GM19468 (cell line): ENCODE results near the gene BTBD16.

Experiments
- ATAC-seq: cut with Tn5 transposase; IDR thresholded peaks from one replicate; pipeline ENCODE4 v1.9.1; 2021; ENCODE audit warnings: mild to moderate bottlenecking, moderate library complexity, moderate number of reproducible peaks; ENCODE audit not compliant: unreplicated experiment; ENCODE audit errors: extremely low read depth

BTBD16 gene

GRCh38 chr10:122246830-122247520 lies 24.1 kb upstream of the BTBD16 start:
- ATAC-seq, result no peak

GRCh38 chr10:122248356-122249302 lies 22.5 kb upstream of the BTBD16 start:
- no peak for ATAC-seq

DNA sequence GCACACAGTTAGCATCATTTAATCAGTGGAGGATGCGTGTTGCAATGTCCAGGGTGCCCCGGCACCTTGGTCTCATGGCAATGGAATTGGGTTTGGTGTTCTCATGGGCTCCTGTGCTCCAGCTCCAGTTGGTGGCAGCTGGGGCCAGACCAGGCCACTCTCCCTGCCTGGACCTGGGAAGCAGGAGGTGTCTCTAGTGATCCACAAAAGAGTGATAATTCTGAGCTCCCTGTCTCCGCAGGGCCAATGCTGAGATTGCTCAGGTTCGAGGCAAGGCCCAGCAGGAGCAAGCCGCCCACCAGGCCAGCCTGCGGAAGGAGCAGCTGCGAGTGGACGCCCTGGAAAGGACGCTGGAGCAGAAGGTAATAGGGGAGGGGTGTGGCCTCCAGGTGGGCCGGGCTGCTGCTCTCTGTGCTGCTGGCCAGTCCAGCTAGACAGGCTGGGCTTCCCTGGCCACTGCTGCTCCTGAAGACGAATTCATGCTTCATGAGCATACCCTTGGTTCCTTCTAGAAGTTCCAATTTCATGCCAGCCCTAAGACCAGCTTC lies 21.7 kb upstream of the BTBD16 start:
- no peak for ATAC-seq

GRCh38 chr10:122249991-122250750 lies 20.9 kb upstream of the BTBD16 start:
- ATAC-seq, result no peak

DNA sequence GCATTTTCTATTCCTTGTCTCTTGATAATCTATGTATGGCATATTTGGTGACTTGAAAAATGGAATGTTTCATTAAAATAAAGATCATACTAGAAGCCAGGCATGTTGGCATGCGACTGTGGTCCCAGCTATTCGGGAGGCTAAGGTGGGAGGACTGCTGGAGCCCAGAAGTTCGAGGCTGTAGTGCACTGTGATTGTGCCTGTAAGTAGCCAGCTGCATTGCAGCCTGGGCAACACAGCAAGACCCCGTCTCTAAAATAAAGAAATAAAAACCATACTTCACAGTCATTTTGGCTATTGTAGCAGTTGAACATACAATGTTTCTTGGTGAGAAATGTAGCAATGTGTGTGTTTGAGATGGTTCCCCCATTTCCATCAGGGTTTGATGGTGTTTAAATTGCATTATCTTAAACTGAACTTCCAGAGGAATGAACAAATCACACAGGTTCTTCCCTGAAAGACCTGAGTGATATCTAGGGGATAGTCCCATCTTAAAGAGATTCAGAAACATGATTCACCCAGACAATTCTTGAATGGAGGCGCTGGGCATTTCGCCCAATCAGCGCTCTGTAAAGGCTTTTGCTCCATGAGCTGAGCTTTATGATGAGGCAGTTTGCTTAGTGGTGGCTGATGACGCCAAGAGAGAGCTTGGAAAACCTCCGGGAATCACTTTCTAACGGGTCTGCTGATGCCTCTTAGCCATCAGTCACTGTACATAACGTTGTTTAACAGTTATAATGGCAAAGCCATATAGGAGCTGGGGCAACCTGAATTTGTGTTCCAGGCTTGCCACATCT lies 19.4 kb upstream of the BTBD16 start:
- ATAC-seq, result no peak

DNA sequence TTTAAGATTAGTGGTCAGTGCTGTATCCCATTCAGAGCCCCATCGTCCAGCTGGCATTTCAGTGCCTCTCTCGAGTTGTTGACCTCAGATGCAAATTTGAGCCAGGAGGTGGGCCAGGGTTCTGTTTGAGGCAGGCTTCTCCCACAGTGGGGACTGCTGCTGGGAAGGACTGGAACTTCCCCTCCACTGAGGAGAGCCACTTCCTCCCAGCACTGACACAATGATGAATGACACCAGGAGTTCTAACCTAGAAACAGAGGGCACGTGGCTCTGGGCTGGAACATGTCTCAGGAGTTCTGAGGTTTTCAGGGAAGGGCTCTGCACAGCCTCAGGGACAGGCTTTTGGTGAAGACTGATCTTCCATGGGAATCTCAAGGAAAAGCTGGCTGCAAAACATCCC lies 18.3 kb upstream of the BTBD16 start:
- no peak for ATAC-seq

DNA sequence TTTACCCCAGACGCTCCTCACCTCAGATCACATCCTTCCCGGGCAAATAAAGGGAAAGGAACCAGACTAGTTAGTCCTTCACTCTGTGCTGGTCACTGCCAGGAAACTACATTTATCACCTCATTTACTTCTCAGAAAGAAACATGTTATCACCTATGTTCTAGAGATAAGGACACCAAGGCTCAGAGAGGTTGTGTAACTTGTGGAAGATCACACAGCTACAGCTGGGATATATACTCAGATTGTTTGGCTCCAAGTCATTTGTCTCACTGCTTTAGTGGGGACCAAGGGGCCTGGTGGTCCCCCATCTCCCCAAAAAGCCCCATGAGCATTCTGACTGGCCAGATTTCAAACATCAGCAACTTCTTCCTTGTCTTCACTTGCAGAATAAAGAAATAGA lies 17.5 kb upstream of the BTBD16 start:
- no peak for ATAC-seq

- no peak for ATAC-seq
Observed at GRCh38 chr10:122254831-122255230, 16.3 kb upstream of the BTBD16 start.

DNA sequence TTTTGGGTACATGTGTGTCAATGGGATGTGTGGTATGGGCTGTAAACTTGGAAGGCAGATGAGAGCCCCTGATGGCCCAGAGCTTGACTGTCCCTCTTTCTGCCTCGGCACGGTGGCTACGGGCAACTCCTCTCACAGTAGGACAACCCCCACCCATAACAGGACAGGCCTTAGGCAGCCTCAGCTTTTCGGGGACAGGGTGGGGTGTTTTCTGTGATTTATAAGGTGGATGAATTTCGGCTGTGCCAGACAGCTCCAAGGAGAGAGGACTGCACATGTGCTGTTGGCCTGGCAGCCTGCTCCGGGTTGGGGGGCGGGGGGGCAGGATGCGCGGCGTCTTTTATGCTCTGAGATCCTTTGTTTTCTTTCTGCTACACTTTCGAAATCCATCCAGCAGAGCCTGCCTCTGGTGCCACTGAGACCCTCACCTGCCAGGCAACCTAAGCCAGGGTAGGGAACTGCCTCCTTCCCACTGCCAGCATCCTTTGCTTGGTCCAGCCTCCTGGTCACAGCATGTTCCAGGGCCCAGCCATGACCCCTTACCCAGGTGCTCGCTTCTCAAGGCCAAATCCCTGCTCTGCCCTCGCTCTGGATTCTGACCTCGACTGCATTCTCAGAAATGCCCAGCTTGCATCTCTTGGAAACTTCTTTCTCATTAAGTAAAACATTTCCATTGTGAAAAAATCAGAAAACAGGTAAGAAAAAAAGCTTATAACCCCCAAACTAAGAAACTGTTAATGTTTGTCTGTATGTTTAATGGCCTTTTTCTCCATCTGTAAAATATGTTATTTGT lies 15.4 kb upstream of the BTBD16 start:
- no peak for ATAC-seq

- no peak for ATAC-seq
Observed at GRCh38 chr10:122257041-122257440, 14.1 kb upstream of the BTBD16 start.

DNA sequence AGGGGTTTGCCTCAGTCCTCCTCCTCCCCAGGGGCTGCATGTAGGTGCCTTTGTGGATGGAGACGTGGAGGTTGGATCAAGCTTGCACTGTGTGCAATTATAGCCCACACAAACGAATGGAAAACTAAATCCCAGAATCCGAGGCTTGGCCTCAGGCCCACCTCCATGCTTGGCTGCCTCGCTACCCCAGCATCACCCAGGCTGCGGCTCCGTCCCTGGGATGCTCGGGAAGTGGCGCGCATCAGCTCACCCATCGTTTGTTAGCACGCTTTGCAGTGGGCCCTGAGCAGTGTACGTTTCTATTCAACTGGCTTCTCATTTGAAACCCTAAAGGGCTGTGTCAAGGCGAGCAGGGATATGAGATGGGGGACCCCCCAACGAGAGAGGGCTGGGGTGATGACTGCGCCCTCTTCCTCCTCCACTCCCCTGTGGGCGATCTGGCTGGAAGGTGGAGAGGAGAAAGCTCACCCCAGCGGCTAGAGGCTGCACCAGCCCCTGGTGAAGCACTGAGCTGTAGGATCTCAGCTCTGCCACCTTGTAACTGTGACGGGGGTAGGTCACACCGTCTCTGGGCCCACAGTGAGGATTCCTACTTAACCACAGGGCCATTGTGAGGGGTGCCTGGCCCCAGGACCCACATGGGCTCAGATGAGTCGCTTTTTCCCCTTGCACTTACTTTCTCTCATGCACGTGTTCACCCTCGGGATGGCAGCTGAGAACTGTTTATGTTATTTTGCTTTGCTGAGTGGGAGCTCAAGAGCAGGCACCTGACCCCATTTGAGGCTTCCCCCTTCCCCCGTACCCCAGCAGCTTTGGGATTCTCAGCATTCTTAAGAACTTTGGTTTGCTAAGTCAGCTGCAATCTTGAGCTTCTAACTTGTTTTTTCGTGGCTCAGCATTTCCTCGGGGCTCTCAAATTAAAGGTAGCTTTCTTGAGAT lies 12.7 kb upstream of the BTBD16 start:
- ATAC-seq, result no peak

DNA sequence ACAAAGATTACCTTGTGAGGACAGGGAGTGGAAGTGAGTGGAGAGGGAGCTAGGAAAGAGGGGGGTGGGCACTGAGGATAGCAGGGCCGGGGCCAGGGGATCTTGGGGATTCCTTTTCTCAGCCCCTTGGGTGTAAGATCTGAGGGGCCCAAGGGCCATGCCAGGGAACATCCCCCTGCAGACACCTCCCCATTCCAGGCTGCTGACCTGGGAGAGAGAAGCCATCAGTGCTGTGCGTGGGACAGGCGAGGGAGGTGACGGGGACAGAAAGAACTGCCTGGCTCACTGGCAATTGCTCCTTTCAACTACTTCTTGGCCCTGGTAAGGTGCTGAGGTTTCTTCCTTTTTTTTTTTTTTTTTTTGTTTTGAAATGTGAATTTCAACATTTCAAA lies 12.0 kb upstream of the BTBD16 start:
- no peak for ATAC-seq

GRCh38 chr10:122261584-122261983 lies 9.5 kb upstream of the BTBD16 start:
- no peak for ATAC-seq

DNA sequence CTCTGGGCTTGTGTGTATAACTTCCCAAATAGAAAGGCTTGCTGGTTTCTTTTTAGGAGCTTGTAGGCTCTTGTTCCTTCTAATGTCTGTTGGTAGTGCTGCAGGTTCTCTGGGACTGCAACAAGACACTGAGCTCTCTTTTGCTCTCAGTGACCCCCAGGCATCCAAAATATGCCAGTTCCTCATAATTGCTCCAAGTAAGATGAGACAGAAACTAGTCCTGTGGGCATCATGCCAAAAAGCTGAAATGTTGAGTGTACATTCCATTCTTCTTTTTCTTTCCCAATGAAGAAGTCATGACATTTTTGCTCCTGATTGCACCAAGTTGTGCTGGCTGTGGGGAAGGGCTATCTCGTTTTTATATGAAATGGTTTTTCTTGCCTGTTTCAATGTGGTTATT lies 7.1 kb upstream of the BTBD16 start:
- no peak for ATAC-seq

- no peak for ATAC-seq
Observed at GRCh38 chr10:122264436-122264835, 6.7 kb upstream of the BTBD16 start.

GRCh38 chr10:122264931-122265330 lies 6.2 kb upstream of the BTBD16 start:
- no peak for ATAC-seq

GRCh38 chr10:122265896-122266295 lies 5.2 kb upstream of the BTBD16 start:
- ATAC-seq, result no peak
